SK-N-MC (cell line): Measurements from ENCODE around the gene GLUL.

Experiments
- EZH2 ChIP-seq: fragments of 200-600 bp; sonication (generic); IDR thresholded peaks from one replicate; pipeline ENCODE4 v1.6.1; 2017; ENCODE audit warnings: antibody characterized with exemption
- POLR2AphosphoS5 ChIP-seq: IDR thresholded peaks from 2 replicates; pipeline ENCODE4 v1.6.1; 2012; ENCODE audit warnings: mild to moderate bottlenecking, low read depth, low read length, borderline replicate concordance

GRCh38 chr1:182438326-182438725, 46.7 kb upstream of the GLUL start:
- TF ChIP-seq POLR2AphosphoS5 (no peak), EZH2 (no peak)
